GM21423 (cell line): Measurements from ENCODE around the gene ATG4D.

Source experiments
- ATAC-seq: cut with Tn5 transposase; IDR thresholded peaks from one replicate; pipeline ENCODE4 v1.9.1; 2021; ENCODE audit warnings: mild to moderate bottlenecking, moderate library complexity; ENCODE audit not compliant: unreplicated experiment

Gene ATG4D

DNA sequence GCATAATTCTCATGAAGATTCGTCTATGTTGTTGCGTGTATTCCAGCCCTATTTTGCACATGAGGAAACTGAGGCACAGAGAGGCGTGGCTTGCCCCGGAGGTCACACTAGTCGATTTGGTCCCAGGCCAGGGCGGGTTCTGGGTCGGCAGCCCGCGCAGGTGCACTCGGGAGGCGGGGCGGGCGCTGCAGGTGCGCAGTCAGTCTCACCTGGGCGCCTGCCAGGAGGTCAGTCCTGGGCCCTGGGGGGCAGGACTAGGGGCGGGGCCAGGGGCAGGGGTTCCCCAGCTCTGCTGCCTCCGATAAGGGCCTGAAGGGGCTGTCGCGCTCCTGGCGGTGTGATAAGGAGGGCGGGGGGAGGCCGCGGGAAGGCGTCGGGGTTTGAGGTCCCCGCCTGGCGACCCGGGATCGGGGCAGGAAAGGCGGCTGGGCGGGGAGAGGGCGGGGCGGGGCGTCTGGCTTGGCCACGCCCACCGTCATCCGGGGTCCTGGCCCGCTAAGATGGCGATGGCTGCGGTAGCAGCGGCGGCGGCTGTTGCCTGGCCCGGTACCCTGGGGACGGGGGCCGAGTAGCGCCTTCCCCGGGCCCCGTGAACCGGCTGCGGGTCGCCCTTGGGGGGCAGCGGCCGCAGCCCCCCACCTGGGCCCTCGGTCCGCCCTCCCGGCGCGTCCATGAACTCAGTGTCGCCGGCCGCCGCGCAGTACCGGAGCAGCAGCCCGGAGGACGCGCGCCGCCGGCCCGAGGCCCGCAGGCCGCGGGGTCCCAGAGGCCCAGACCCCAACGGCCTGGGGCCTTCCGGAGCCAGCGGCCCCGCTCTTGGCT is at the start of gene ATG4D:
Gene ATG4D (plus strand): TSS at position 485 of the 822 bp plus-strand sequence. CDS start 187 bp downstream, at position 672.
- ATAC-seq = peak; percentile 64

DNA sequence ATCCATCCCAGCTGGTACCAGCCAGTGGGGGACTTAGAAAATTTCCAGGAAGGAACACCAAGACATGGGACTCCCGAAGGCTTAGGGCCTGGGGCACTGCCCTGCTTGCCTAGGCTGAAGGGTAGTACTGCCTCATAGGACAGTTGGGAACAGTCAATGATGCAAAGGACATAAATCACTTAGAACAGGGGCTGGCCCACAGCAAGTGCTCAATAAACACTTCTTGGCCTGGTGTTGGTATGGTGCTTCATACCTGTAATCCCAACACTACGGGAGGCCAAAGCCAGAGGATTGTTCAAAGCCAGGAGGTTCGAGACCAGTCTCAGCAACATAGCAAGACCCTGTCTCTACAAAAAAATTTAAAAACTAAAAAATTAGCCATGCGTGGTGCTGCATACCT is 46.3 kb upstream of the ATG4D start:
- ATAC-seq = no peak

DNA sequence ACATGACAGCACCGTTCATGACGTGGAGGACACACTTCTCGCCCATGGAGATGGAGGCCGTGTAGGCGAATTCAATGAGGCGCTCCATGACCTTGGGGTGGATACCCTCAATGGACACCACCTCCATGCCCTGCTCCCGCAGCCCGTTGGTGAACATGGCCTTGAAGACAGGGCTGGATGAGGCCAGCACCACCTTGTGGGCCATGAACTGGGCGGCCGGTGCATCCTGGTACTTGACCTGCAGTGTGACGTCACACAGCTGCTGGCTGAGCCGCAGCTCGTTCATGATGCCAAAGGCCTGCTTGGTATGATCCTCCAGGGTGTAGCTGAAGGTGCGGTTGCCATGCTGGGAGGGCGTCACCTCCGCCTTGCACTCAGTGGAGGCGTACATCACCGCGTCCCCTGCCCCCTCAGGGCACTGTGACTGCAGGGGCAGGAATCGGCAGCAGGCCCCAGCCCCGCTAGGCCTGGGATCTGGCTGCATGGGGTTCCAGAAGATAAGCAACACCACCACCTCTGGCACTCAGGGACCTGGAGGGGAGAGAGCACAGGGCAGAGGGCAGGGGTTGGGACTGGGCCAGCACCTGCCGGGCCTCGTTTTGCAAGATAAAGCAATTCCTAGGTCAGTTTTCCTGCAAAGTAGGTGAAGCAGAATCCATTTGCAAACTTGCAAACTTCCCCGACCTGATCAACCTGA is 44.0 kb upstream of the ATG4D start:
- ATAC-seq = no peak

DNA sequence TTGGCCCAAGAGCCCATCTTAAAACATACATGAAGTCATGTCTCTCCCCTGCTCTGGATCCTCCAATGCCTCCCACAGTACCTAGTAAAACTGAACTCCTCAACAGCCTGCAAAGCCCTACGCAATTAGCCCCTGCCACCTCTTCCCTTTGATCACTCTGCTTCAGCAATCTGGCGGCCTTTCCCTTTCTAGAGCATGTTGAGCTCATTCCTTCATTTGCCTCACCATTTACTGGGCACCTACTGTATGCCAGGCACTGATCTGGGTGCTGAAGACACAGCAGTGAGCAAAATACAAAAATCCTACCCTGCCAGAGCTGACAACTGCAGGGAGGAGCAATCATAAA is 43.5 kb upstream of the ATG4D start:
- ATAC-seq = no peak

DNA sequence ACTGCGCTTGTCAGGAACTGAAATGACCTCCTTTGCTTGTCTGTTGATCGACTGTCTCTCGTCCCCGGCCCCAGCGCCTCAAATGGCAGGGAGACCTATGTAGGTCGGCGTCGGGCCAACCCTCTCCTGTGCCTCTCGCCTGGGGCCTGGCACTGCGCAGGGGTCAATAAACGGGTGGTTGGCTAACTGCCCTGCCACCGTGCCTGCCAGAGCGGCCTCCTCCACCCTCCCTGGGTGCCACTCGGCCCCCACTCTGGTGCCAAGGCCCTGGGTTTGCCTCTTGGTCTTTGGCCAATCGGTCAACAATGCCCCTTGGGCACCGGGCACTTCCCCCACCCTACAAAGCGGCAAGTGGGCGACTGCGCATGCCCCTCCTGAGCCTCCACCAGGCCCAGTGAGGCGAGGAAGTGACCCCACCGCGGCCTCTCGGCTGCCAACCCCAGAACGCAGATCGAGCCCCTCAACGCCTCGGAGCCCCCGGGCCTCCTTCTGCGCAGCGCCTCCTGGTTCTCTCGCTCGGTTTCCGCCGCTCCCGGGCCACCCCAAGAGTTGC is 41.7 kb upstream of the ATG4D start:
- ATAC-seq = peak; percentile 38

DNA sequence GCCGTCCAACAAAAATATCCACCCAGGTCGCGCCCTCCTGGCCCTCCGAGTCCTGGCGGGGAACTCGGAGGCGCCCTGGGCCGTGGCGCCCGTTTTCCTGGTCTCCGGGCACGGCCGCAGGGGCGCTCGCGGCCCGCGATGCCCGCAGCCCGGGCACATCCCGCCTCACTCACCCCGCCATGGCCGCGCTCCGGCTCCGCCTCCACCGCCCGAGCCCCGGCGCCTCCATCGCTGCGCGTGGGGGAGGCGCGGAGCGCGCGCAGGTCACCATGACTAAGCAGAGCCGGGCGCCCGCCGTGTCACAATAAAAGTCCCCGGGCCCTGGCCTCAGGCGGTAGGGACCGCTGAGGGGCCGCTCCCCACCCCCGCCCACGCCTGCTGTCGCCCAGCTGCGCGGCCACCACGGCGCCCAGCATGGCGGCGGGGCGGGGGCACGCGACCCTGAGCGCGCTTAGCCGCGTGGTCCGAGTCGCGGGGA is 41.1 kb upstream of the ATG4D start:
- ATAC-seq = peak; percentile 74

DNA sequence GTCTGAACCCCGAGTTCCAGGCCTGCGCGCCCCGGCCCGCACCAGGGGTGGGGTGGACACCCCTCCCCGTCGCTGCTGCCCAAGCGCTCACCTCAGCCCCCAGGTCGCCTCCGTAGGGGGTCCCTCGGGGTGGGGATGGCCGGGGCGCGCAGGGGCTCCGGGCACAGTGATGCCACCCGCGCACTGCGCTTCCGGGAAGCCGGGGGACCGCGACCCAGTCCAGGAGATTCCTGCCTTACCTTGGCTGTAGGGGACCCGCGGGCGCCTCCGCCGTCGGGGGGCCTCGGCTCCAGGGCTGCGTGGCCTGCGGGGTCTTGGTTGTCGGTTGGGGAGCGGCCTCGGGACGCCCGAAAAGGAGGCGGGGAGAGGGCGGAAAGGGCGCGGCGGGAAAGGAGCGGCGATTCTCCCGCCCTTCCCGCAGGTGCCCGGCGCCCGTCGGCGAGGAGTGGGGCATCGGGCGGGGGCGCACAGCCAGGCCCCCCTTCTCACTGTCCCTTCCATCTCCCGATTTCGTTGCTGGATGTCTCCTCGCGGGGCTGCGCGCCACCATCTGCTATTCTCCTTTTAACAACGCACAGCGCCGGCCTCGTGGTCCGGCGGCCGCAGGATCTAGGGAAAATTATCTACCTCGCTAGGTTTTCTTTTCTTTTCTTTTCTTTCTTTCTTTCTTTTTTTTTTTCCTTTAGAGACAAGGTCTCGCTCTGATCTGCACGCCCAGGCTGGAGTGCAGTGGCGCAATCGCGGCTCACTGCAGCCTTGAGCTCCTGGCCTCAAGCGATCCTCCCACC is 40.5 kb upstream of the ATG4D start, which contains the start of gene KEAP1:
Gene KEAP1 (minus strand): TSS at position 355 of the 788 bp plus-strand sequence. CDS start 3,323 bp downstream, outside the sequence.
- peak; percentile 27 for ATAC-seq

DNA sequence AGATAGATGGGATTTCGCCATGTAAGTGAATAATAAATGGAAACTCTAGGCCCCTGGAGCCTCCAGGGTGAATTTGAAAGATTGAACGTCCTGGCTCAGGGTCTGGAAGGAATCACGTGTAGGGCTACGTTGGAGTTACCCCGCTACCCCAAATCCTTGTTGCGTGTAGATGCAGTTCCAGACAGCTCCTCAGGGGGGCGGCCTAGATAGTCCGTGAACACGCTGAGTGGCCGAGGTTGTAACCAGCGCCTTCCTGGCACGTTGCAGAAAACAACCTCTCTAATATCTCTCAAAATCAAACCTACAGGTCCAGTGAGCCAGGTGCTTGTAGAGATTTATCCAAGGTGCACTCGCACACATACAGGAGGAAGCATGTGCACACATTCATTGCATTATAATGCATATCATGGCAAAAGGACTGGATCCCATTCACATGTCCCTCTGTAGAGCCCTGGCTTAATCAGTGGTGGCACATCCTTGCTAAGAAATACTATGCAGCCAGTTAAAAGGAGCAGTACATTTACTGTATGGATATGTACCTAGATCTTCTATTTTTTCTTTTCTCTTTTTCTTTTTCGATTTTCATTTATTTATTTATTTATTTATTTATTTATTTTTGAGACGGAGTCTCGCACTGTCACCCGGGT is 38.0 kb upstream of the ATG4D start:
- no peak for ATAC-seq

DNA sequence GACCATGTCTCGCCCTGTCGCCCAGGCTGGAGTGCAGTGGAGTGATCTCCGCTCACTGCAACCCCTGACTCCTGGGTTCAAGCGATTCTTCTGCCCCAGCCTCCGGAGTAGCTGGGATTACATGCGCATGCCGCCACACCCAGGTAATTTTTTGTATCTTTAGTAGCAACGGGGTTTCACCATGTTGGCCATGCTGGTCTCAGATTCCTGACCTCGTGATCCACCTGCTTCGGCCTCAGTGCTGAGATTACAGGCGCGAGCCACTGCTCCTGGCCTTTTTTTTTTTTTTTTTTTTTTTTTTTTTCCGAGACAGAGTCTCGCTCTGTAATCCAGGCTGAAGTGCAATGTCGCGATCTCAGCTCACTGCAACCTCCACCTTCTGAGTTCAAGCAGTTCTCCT is 35.7 kb upstream of the ATG4D start:
- no peak for ATAC-seq

DNA sequence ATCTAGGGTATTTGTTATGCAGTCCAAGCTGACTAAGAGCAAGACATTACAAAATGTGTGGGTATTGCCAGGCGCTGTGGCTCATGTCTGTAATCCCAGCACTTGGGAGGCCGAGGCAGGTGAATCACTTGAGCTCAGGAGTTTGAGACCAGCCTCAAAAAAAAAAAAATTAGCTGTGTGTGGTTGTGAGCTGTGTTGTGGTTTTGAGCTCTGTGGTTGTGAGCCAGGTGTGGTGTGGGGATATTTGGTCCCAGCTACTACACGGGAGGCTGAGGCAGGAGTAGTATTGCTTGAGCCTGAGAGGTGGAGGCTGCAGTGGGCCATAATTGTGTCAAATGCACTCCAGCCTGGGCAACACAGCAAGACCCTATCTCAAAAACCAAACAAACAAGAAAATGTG is 35.0 kb upstream of the ATG4D start:
- no peak for ATAC-seq

DNA sequence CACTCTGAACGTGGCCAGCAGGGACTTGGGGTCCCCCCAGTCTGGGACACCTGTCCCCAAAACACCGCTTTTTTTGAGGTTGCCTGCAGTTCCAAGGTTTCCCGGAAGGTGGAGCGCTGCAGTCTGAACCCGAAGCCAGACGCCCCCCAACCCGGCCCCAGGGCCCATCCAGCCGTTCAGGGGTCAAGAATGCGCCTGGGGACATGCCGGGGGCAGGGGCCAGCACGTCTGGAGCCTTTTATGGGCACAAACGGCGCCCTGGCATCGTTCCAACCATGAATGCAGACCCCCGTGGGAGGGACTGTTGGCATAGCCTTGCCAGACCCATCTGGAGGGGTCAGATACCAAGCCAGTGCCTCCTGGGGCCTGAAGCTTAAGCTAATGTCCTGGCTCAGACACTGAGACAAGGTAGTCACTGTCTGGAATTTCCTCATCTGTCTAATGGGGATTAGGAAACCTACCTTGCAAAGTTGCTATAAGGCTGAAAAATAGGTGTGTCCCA is 33.4 kb upstream of the ATG4D start:
- ATAC-seq = no peak

DNA sequence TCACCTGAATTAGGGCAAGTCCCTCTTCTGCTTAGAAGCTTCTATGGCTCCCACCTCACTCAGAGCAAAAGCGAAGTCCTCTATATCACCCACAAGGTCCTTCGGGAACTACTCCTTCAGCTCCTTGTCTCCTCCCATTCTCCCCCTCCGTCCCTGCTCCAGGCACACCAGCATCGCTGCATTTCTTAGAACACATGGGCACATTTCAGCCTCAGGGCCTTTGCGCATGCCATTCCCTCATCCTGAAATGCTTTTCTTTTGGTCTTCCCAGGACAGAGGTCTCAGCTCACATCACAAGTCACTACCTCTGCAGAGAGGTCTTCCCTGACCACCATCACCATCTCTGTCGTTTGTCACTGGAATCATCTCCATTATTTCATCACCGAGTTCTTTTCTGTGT is 30.5 kb upstream of the ATG4D start:
- no peak for ATAC-seq

DNA sequence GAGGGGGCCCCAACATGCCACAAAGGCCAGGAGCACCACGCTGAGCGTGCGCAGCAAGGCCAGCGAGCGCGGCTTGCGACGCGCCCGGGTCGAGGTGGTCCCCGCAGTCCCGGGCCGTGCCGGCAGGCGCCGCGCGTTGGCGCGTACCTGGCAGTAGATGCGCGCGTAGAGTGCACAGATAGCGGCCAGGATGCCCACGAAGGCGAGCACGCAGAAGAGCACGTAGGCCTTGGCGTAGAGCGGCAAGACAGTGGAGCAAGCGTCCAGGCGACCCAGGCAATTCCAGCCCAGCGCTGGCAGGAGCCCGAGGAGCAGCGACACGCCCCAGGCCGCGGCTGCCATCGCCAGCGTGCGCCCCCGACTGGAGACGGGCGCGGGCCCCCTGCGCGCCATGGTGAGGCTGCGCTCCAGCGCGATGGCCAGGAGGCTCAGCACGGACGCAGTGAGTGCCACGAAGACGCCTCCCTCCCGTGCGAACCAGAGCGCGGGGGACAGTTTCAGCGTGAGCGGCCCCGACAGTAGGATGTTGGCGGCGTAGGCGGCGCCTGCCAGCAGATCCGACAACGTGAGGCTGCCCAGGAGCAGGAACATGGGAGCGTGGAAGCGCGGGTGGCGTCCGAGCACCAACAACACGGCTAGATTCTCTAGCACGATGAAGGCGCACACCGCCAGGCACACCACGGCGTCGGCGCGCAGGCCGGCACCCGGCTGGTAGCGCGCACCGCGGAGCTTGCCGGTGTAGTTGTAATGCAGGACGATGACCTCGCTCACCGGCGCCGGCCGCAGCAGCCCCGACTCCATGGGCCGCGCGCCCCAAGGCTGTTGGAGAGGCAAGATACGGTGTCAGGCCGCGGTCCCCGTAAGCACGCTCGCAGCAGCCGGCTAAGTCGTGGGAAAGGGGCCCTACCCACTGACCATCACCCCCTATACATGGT is 29.2 kb upstream of the ATG4D start:
- no peak for ATAC-seq

DNA sequence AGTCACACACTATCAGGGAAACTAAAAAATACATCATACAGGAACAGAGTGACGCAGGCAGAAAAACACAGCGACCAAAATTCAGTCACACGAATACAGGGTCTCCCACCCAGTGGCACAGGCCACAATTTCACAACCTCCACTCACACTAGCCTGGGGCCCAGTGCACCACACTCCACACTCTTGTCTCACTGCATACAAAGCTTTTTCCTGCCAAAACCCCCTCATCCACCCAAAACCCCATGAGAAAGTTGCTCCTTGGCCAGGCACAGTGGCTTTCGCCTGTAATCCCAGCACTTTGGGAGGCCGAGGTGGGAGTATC is 27.7 kb upstream of the ATG4D start:
- no peak for ATAC-seq

DNA sequence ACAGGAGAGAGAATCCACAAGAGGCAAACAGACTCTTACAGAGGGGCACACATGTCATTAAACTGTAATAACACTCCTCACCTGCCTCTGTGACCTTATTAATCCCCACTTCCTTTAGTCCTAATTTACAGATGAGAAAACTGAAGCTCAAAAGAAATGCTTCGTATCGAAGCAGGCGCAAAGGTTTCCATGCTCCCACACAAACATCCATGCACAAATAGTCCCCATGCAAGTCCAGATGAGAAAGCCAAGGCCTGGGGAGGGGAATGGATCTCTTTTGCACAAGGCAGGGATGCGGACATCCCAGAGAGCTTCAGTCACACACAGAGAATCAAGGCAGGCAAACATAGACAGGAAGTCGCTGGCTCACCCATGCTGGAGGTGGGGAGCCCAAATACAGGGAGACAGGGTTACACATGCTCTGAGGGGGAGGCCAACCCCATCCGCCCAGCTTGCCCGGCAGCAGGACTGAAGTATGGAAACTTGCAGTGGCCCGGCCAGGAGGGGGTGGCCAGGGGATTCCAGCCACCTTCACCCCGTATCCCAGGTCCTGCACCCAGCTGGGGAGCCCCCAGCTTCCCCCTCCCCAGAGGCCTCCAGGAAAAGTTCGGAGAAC is 26.9 kb upstream of the ATG4D start:
- no peak for ATAC-seq

DNA sequence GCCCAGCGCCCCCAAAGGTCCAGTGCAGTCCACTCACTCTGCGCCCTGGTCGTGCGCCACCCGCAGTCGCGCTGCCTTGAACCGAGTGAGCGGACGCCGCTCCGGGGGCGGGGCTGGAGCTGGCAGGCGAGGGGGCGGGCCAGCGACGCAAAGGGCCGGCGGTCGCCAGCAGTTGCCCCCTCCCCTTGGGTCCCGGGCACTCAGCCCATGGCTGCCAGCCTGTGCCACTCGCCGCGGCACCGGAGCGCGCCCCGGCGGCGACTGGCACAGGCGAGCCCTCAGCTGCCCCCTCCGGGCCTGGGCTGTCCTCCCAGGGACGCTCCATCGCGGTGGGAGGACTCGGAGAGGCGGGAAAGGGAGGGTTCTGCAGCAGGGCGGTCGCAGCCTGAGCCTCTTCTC is 26.3 kb upstream of the ATG4D start, which contains the start of gene S1PR5:
Gene S1PR5 (minus strand): TSS at position 87 of the 399 bp plus-strand sequence. CDS start 2,436 bp downstream, outside the sequence.
- no peak for ATAC-seq

DNA sequence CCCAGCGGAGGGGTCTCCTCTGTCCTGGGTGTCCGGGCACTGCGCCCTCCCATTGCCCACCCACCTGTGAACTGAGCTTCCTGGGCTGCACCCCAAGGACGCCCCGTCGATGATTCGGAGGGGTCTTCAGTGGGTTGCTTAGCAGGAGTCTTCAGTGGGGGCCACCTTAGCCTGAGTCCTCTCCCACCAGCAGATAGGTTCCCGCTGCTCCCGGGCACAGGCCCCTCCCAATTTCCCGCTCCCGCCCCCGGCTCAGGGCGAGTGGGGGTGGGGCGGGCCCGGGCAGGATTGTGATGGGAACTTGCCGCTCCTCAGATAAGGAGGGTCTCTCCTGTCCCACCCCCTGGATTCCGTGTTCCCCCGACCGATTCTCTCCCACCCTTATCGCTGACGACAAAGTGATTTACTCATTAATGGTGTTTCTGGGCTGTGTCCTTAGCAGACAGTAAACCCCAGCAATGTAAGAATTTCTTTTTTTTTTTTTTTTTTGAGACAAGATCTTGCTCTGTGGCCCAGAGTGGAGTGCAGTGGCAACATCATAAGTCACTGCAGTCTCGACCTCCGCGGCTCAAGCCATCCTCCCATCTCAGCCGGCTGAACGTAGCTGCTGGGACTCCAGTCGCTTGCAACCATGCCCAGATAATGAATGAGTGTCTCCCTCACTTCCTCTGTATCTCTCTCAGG is 25.8 kb upstream of the ATG4D start:
- ATAC-seq = no peak
